Thyroid gland (tissue), 4 donors: Measurements from ENCODE around the gene RAB27A.

Experiments
- CTCF ChIP-seq, 6 experiments: fragments of 200-600 bp in 3 of 6; fragments of 450-650 bp in 3 of 6; sonication (generic) in 3 of 6; IDR thresholded peaks; one replicate each; pipeline ENCODE4 v1.5.1; 2016 to 2019; ENCODE audit warnings: antibody characterized with exemption in 6 of 6, mild to moderate bottlenecking in 2 of 6, inconsistent platforms in 1 of 6, moderate library complexity in 1 of 6
- POLR2A ChIP-seq, 2 donors: fragments of 450-650 bp; IDR thresholded peaks; one replicate each; pipeline ENCODE4 v1.6.1; 2017; ENCODE audit warnings: antibody characterized with exemption in 2 of 2, mild to moderate bottlenecking in 2 of 2, moderate library complexity in 1 of 2

DNA sequence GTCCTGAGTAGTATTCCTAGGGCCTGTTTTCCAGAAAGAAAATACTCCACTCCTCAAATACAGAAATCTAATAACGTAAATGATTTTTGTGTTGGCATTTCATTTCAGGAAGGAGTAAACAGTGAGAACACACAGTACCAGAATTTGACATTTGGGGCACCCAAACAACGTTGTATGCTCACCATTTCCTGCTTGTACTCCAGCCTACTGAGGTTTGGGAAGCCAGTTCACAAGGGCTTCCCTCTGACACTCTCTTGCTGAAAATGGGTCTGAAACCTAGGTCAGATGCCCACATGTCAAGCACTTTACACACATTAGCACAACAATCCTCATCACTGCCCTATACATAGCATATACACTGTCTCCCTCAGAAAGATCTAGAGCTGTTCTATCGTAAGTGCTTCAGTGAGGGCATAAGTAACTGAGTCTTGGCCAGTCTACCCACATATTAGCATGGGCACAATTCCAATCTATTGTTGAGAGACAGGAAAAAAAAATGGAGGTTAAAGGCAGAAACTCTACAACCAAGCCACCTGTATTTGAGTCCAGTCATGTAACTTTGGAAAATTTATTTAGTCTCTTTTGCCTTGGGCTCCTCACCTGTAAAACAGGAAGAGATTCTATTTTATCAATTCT lies 49.4 kb downstream of the RAB27A start:
- TF ChIP-seq CTCF (IDR thresholded peaks at IDR 0.05) (no peak), POLR2A (IDR thresholded peaks at IDR 0.05) (no peak)
